Adrenal gland (tissue), 12 donors: ENCODE measurements around the gene BABAM2. TPM values are rescaled to one million over a fixed set of nuclear protein-coding genes. Genes with fewer than 3 reads are reported as not detected.

Source experiments
- DNase-seq, 7 donors: peaks; one replicate each; pipeline ENCODE4 v3.0.0-alpha.2; 2019 to 2020
- H3K27ac ChIP-seq, 5 donors: fragments of 200-600 bp; sonication (generic) in 4 of 5; 1 replicate in 3 of 5; 2 replicates in 2 of 5; pipeline versions ENCODE4 v1.5.1 to v1.8.0; 2016 to 2020; ENCODE audit warnings: mild to moderate bottlenecking in 1 of 5
- H3K27me3 ChIP-seq: fragments of 200-600 bp; 2 replicates; pipeline ENCODE4 v1.8.0; 2021
- H3K36me3 ChIP-seq, 2 donors: fragments of 200-600 bp; replicated peaks in 1 of 2; 1 replicate in 1 of 2; 2 replicates in 1 of 2; pipeline versions ENCODE4 v1.5.1 to v1.8.0; 2018 to 2022
- H3K4me1 ChIP-seq, 2 donors: fragments of 200-600 bp; replicated peaks in 1 of 2; 1 replicate in 1 of 2; 2 replicates in 1 of 2; pipeline versions ENCODE4 v1.5.1 to v1.8.0; 2018 to 2021
- H3K4me3 ChIP-seq, 4 donors: fragments of 200-600 bp; sonication (generic) in 3 of 4; one replicate each; pipeline ENCODE4 v1.5.1; 2016 to 2018
- H3K9me3 ChIP-seq, 3 donors: fragments of 200-600 bp; sonication (generic) in 1 of 3; replicated peaks in 1 of 3; 1 replicate in 2 of 3; 2 replicates in 1 of 3; pipeline versions ENCODE4 v1.5.1 to v1.8.0; 2016 to 2021
- POLR2A ChIP-seq, 2 donors: fragments of 450-650 bp; IDR thresholded peaks; one replicate each; pipeline ENCODE4 v1.6.1; 2017; ENCODE audit warnings: antibody characterized with exemption in 2 of 2, mild to moderate bottlenecking in 2 of 2, moderate library complexity in 1 of 2
- WGBS, 4 donors: extraction: QIAGEN DNeasy Blood & Tissue Kit in 2 of 4; methylation state at CpG; one replicate each; pipeline versions ENCODE4 v1.1.5 to v1.1.7; 2013 to 2017; 5-methylcytosine and 5-hydroxymethylcytosine counted together
- intact Hi-C, 2 donors: fragments of 100-400 bp; cut with DNase I; formaldehyde crosslinking; loops; one replicate each; pipeline versions ENCODE4 v1.14.1 to v1.15.0; 2022 to 2023
- polyA plus RNA-seq, 3 donors: library from polyadenylated mRNA; stranded (reverse); fragments of 200-250 nt in 2 of 3; fragments of 350-450 nt in 1 of 3; fragmentation: Illumina TruSeq in 1 of 3; extraction: RNeasy Lipid Tissue Mini Kit (QIAGEN cat#74804) in 1 of 3; gene quantifications; one replicate each; pipeline ENCODE4 v1.2.3, GENCODE V29; 2013 to 2014
- total RNA-seq, 9 donors: library from RNA; depleted of rRNA in 4 of 9; stranded (reverse); fragments of >200 nt in 4 of 9; fragments of 120-200 nt in 1 of 9; fragmentation: NEBNext Ultra II Directional in 1 of 9; extraction: Animal tissue kit (Norgen Biotek cat#: 25700) in 1 of 9; gene quantifications; one replicate each; pipeline versions ENCODE4 v1.1.0 to v1.2.4, GENCODE V29; 2013 to 2023
- TF ChIP-seq, protein P1 (sequence below), 6 experiments: fragments of 450-650 bp in 4 of 6; fragments of 200-600 bp in 2 of 6; sonication (generic) in 1 of 6; IDR thresholded peaks; 1 replicate in 5 of 6; 2 replicates in 1 of 6; pipeline versions ENCODE4 v1.5.1 to v1.8.0; 2016 to 2021; ENCODE audit warnings: antibody characterized with exemption in 6 of 6, mild to moderate bottlenecking in 2 of 6, moderate library complexity in 1 of 6
- donor health status: healthy with polysubstance abuse.
- donor health status: Bipolar disorder and iron deficiency.
- donor health status: DM: yes; HTN: yes; CAD: no.
- donor health status: DM: no; HTN: no; CAD: no.
- donor health status: DM: no; HTN: no; CAD: no.
- donor health status: DM: yes; HTN: yes; CAD: no.

BABAM2 gene
- total and polyA plus RNA-seq, 12 donors: 88.2 to 925 (median 357) TPM

DNA sequence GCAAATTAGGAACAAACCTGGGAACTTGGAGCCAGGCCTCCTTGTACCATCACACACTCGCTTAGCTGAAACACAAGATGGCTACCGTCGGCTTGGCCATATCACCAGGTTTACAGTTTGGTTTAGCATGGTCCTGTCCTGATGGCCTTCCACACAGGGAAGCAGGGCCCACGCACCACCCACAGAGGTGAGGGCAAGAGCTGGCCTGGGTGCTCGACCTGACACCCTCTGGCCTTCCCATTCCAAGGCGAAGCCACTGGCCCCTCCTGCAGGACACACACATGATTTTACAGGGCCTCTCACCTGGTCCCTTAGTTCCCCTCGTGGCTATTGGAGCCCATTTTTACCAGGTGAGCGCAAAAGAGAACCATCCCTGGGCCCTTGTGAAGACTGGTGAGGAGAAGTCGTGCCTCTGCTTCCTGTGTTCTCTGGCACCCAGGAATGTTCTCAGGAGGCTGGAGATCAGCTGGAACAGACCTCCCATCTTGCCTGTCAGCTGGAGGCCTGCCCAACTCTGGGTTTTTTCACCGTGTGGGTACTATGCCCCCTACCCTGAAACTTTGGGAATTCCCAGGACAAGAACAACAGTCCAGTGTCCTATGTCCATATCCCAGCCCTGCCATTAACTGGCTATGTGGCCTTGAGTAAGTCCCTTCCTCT, 449.1 kb downstream of the BABAM2 start:
- H3K4me3 ChIP-seq: no peak overlapping the region
- peak overlapping the region in 3 of 5 donors; percentile 3 to 88 (median 81) for H3K27ac ChIP-seq
- intact Hi-C loops: no loop called here
- no peaks in the 10 kb centered on the region for H3K36me3 ChIP-seq
- WGBS, 4 donors: 85 to 93% (median 93%) methylated on average over 9 to 10 of the region's 10 CpGs
- H3K27me3 ChIP-seq: no peaks in the 10 kb centered on the region
- no peak for DNase-seq
- no peaks in the 10 kb centered on the region for H3K9me3 ChIP-seq
- TF ChIP-seq, protein P1, sequence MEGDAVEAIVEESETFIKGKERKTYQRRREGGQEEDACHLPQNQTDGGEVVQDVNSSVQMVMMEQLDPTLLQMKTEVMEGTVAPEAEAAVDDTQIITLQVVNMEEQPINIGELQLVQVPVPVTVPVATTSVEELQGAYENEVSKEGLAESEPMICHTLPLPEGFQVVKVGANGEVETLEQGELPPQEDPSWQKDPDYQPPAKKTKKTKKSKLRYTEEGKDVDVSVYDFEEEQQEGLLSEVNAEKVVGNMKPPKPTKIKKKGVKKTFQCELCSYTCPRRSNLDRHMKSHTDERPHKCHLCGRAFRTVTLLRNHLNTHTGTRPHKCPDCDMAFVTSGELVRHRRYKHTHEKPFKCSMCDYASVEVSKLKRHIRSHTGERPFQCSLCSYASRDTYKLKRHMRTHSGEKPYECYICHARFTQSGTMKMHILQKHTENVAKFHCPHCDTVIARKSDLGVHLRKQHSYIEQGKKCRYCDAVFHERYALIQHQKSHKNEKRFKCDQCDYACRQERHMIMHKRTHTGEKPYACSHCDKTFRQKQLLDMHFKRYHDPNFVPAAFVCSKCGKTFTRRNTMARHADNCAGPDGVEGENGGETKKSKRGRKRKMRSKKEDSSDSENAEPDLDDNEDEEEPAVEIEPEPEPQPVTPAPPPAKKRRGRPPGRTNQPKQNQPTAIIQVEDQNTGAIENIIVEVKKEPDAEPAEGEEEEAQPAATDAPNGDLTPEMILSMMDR (IDR thresholded peaks at IDR 0.05): no peak
- no peak for TF ChIP-seq POLR2A (IDR thresholded peaks at IDR 0.05)
- peaks cover 0 to 42% of the 10 kb centered on the region in 2 donors for H3K4me1 ChIP-seq

DNA sequence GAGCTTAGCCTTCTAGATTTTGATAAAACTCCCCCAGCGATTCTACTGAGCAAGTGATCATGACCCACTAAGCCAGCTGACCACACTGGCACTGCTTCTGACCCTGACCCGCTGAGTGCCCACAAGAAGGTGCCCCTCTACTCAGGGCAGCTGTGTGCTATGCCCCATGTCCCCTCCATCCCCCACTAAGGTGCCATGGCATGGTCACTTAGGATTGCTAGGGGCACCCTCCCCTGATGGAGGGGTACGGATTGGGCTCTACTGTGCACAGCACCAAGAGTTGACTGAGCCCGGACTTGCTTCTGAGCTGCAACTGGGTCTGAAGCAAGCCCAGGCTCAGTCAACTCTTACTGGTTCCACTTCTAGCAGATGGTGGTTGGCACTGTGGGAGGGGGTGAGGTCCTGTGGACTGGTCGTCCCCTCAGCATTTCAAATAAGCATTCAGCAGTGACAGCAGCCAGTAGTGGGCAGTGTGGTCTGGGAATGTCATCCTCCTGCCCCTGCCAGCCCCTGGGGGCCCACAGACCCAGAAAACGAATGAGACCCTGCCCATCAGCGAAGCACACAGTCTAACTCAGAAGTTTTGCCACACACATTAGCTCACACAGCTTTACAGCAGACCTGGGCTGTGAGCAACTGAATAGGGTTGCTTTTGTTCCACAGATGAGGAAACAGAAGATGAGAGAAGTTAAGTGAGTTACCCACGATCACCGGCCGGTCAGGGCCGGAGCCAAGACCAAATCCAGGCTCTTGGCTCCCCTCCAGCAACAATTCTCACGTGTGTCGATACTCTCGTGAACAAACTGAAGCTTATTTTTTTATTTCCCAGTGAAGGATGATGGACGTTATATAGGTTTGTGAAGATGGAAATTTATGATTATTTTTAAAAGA, 450.0 kb downstream of the BABAM2 start:
- no peaks in the 10 kb centered on the region for H3K36me3 ChIP-seq
- no peaks in the 10 kb centered on the region for H3K27me3 ChIP-seq
- 53 to 63% (median 57%) methylated on average over 11 to 15 of the region's 15 CpGs for WGBS, 4 donors
- peak overlapping the region in 3 of 5 donors; percentile 53 to 88 (median 81) for H3K27ac ChIP-seq
- H3K4me1 ChIP-seq: peaks cover 0 to 42% of the 10 kb centered on the region in 2 donors
- TF ChIP-seq POLR2A (IDR thresholded peaks at IDR 0.05): no peak
- TF ChIP-seq, protein P1 (IDR thresholded peaks at IDR 0.05): no peak
- peak in 1 of 7 donors; percentile 37 for DNase-seq
- intact Hi-C loops: no loop called here
- no peak overlapping the region for H3K4me3 ChIP-seq
- no peaks in the 10 kb centered on the region for H3K9me3 ChIP-seq

DNA sequence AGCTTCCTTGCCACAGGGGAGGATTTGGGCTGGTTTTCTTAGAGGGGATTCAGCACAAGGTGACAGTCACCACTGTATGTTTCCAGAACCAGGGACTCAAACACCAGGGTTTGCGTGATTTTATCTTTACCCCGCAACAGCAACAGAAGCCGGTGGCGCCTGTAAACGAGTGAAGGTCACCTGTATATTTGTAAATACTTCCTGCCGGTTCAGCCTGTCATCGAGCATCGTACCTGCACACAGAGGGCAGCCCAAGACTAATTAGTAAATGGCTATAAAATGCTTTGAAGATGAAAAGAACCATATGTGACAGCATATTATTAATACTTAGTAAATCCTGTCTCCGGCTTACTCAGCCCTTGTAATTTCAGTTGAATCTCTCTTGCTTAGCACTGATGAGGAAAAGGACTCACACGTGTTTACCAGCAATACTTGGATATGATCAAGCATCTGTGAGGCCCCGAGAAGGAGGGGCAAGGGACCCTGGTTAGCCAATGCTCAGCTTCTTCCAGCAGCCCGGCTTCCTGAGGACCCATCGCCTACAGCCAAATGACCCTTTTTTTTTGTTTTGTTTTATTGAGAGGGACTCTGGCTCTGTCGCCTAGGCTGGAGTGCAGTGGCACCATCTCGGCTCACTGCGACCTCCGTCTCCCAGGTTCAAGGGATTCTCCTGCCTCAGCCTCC, 450.8 kb downstream of the BABAM2 start:
- intact Hi-C loops: no loop called here
- Histone ChIP-seq H3K9me3 (no peaks in the 10 kb centered on the region), H3K4me3 (no peak overlapping the region), H3K4me1 (peaks cover 0 to 42% of the 10 kb centered on the region in 2 donors), H3K27ac (peak overlapping the region; percentile 19 to 88 (median 53)), H3K36me3 (no peaks in the 10 kb centered on the region), H3K27me3 (no peaks in the 10 kb centered on the region)
- peak in 1 of 7 donors; percentile 30 for DNase-seq
- WGBS, 4 donors: 56 to 70% (median 61%) methylated on average over 17 of the region's 17 CpGs
- TF ChIP-seq, protein P1 (IDR thresholded peaks at IDR 0.05): no peak
- TF ChIP-seq POLR2A (IDR thresholded peaks at IDR 0.05): no peak
